KG1 (cell line): Measurements from ENCODE around the gene NKX1-2.

Experiments
- DNase-seq: peaks from one replicate; lab custom pipeline; 2025; lab: John Stamatoyannopoulos, UW

NKX1-2 gene

GRCh38 chr10:124417895-124418725 lies 31.7 kb downstream of the NKX1-2 start:
- DNase-seq: no peak

DNA sequence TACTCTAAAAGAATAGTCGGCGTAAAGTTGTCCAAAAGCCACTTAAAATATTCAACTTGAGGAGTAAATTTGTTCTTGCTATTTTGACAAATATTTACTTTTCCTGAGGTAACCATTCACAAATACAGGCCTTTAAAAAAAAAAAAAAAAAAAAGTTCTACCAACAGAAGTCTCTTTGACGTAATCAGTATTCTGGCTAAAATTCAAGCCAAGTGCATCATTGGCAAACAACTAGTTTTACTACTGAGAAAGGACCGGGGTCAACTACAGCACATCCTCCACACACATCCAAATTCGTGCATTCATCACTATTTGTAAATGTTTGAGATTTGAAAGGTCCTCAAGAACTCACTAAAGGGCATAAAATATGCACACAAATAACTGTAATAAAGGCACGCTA lies 33.1 kb downstream of the NKX1-2 start:
- DNase-seq: no peak

GRCh38 chr10:124415210-124415609 lies 34.6 kb downstream of the NKX1-2 start:
- DNase-seq: no peak

DNA sequence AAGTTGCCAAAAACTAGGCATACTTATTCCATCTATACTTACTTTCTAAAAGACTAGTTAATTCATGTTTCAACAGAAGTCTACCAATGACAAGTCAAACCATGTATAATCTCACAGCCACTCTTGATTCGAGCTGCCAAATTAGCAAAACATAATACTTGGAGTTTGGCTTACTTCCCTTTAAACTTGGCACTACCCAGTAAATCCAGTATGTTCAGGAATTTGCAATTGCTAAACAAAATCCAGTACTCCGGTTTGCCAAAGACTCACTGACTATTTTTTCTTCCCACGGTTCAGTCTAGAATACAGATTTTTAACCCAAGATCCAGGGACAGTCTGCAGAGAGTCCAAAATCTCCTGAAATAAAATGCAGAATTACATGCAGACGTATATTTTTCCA lies 35.8 kb downstream of the NKX1-2 start:
- no peak for DNase-seq

DNA sequence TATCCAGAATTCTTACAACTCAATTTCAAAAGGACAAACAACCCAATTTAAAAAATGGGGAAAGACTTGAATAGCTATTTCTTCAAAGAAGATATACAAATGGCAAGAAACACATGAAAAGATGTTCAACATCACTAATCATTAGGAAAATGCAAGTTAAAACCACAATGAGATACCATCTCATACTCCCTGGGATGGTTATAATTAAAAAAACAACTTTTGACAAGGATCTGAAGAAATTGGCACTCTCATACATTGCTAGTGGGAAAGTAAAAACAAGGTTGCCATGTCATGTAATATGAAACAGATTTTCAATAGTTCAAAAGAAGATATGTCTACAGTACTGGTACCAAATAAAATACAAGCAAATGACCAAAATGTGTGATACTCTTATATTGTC lies 40.1 kb downstream of the NKX1-2 start:
- no peak for DNase-seq

DNA sequence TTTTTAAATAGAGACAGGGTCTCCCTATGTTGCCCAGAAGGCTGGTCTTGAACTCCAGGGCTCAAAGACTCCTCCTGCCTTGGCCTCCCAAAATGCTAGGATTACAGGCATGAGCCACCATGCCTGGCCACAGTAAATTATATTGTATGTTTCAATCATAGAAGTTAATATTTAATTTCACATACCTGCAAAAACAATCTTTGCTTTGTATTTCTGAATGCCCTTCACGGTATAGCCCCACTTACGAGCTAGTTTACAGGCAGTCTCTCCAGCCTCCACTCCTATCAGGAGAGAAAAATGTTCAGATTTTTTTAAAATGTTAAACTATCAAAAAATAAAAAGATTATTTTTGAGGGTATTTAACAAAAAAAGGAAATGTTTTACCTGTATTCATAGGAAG lies 41.5 kb downstream of the NKX1-2 start:
- DNase-seq: no peak

GRCh38 chr10:124407456-124407855 lies 42.4 kb downstream of the NKX1-2 start:
- no peak for DNase-seq

DNA sequence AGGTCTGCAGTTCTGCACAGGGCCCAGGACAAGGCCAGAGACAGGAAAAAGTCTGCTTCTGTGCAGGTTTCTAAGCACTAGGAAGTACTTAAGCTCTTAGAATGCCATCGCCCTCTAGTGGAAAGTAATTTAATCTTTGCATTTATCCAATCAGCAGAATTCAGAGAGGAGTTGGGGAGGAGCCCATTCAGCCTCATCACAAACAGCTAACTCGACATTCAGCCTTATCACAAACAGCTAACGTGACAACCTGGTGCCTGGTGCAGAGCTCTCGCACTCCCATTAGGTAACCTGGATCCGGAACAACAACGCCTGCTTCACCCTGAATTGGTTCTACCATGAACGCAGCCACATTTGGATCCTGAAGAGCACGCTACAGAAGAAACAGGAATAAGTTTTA lies 46.3 kb downstream of the NKX1-2 start:
- peak; percentile 70 for DNase-seq

- no peak for DNase-seq
Observed at GRCh38 chr10:124402273-124402672, 47.6 kb downstream of the NKX1-2 start.

DNA sequence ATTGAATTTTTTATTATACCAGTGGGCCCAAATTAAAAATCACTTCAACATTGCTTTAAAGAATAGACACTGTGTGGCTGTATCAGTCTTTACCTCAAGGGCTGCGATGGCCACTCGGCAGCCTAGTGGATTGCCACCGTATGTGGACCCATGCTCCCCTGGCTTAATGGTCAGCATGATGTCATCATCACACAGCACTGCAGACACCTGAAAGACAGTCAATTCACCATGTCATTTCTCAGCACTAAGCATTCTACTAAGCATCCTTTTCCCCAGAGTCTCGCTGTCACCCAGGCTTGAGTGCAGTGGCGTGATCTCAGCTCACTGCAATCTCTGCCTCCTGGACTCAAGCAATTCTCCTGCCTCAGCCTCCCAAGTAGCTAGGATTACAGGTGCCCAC lies 48.2 kb downstream of the NKX1-2 start:
- DNase-seq: no peak
